DOHH2 (cell line): ENCODE results near the gene KIAA0513.

Experiments
- H3F3A ChIP-seq: fragments of 200-600 bp; sonication (generic), shearing (Covaris generic); 2 replicates; pipeline ENCODE4 v1.6.0; 2016; ENCODE audit warnings: antibody characterized with exemption, mild to moderate bottlenecking; ENCODE audit not compliant: control insufficient read depth, insufficient read depth
- H3K27ac ChIP-seq: fragments of 200-600 bp; sonication (generic); 2 replicates; pipeline ENCODE4 v1.5.1; 2014; ENCODE audit warnings: low read depth, mild to moderate bottlenecking, low read length, moderate library complexity
- H3K27me3 ChIP-seq: fragments of 200-600 bp; sonication (generic); 2 replicates; pipeline ENCODE4 v1.6.1; 2014; ENCODE audit warnings: mild to moderate bottlenecking, low read length, mixed read lengths; ENCODE audit not compliant: control insufficient read depth
- H3K36me3 ChIP-seq: fragments of 200-600 bp; sonication (generic); 2 replicates; pipeline ENCODE4 v1.6.1; 2014; ENCODE audit warnings: mild to moderate bottlenecking, low read length, moderate library complexity, mixed read lengths; ENCODE audit not compliant: control insufficient read depth
- H3K4me1 ChIP-seq: fragments of 200-600 bp; sonication (generic); 2 replicates; pipeline ENCODE4 v1.6.1; 2014; ENCODE audit warnings: mild to moderate bottlenecking, low read length, mixed read lengths; ENCODE audit not compliant: control insufficient read depth
- H3K4me2 ChIP-seq: fragments of 200-600 bp; sonication (generic); 2 replicates; pipeline ENCODE4 v1.6.0; 2014; ENCODE audit warnings: mild to moderate bottlenecking, low read length, moderate library complexity
- H3K4me3 ChIP-seq: fragments of 200-600 bp; sonication (generic); 2 replicates; pipeline ENCODE4 v1.5.1; 2014; ENCODE audit warnings: mild to moderate bottlenecking, low read length, mixed read lengths
- H3K79me2 ChIP-seq: fragments of 200-600 bp; sonication (generic); 2 replicates; pipeline ENCODE4 v1.6.1; 2014; ENCODE audit warnings: mild to moderate bottlenecking, low read length, mixed read lengths; ENCODE audit not compliant: control insufficient read depth
- H3K9me2 ChIP-seq: fragments of 200-600 bp; sonication (generic); replicated peaks from 2 replicates; pipeline ENCODE4 v1.6.1; 2014; ENCODE audit warnings: mild to moderate bottlenecking, low read length, mixed read lengths; ENCODE audit not compliant: control insufficient read depth
- H3K9me3 ChIP-seq: fragments of 200-600 bp; sonication (generic); 2 replicates; pipeline ENCODE4 v1.6.1; 2014; ENCODE audit warnings: antibody characterized with exemption, low read length, mixed read lengths; ENCODE audit not compliant: control insufficient read depth, insufficient read depth
- H4K20me1 ChIP-seq: fragments of 200-600 bp; sonication (generic); 2 replicates; pipeline ENCODE4 v1.6.0; 2014; ENCODE audit warnings: low read depth, mild to moderate bottlenecking, antibody characterized with exemption, low read length, moderate library complexity; ENCODE audit not compliant: control insufficient read depth, insufficient read depth
- CTCF ChIP-seq: fragments of 200-600 bp; sonication (generic); IDR thresholded peaks from one replicate; pipeline ENCODE4 v1.5.1; 2014; ENCODE audit warnings: antibody characterized with exemption, mild to moderate bottlenecking, low read depth, low read length; ENCODE audit not compliant: poor library complexity, severe bottlenecking
- EZH2phosphoT487 ChIP-seq: fragments of 200-600 bp; sonication (generic); IDR thresholded peaks from 2 replicates; pipeline ENCODE4 v1.6.1; 2017; ENCODE audit warnings: borderline replicate concordance, mild to moderate bottlenecking, antibody characterized with exemption, low read length, moderate library complexity, mixed read lengths

The KIAA0513 gene

GRCh38 chr16:85046931-85047866 lies 19.6 kb downstream of the KIAA0513 start:
- H3K4me1 ChIP-seq = no peaks in the 10 kb centered on the region
- H3K9me3 ChIP-seq = no peaks in the 10 kb centered on the region
- no peak overlapping the region for H3K4me2 ChIP-seq
- H3K9me2 ChIP-seq = no peaks in the 10 kb centered on the region
- H3K27ac ChIP-seq = no peak overlapping the region
- TF ChIP-seq CTCF (no peak), EZH2phosphoT487 (no peak)
- no peak overlapping the region for H3K4me3 ChIP-seq
- H4K20me1 ChIP-seq = 0 out of 2 replicates have a peak, but pooled peaks cover 4% of the 10 kb centered on the region
- H3F3A ChIP-seq = no peaks in the 10 kb centered on the region
- no peaks in the 10 kb centered on the region for H3K79me2 ChIP-seq
- H3K36me3 ChIP-seq = no peaks in the 10 kb centered on the region
- peaks cover 8% of the 10 kb centered on the region for H3K27me3 ChIP-seq

- Histone ChIP-seq H4K20me1 (0 out of 2 replicates have a peak, but pooled peaks cover 4% of the 10 kb centered on the region), H3K4me2 (no peak overlapping the region), H3K4me1 (no peaks in the 10 kb centered on the region), H3K79me2 (no peaks in the 10 kb centered on the region), H3K9me2 (no peaks in the 10 kb centered on the region), H3K4me3 (no peak overlapping the region), H3K36me3 (no peaks in the 10 kb centered on the region), H3K9me3 (no peaks in the 10 kb centered on the region), H3K27me3 (peaks cover 8% of the 10 kb centered on the region), H3K27ac (no peak overlapping the region), H3F3A (no peaks in the 10 kb centered on the region)
- TF ChIP-seq EZH2phosphoT487 = no peak
- no peak for TF ChIP-seq CTCF
Measured at GRCh38 chr16:85047867-85048455, 20.4 kb downstream of the KIAA0513 start.

- H3K4me2 ChIP-seq = no peak overlapping the region
Measured at GRCh38 chr16:85048921-85049562, 21.4 kb downstream of the KIAA0513 start.

More at GRCh38 chr16:85048921-85049562, 21.4 kb downstream of the KIAA0513 start:
- H3K4me1 ChIP-seq = no peaks in the 10 kb centered on the region
- peaks cover 8% of the 10 kb centered on the region for H3K27me3 ChIP-seq
- H3K4me3 ChIP-seq = no peak overlapping the region
- no peaks in the 10 kb centered on the region for H3K79me2 ChIP-seq
- TF ChIP-seq CTCF (no peak), EZH2phosphoT487 (no peak)
- no peaks in the 10 kb centered on the region for H3F3A ChIP-seq
- H3K9me2 ChIP-seq = no peaks in the 10 kb centered on the region
- no peak overlapping the region for H3K27ac ChIP-seq
- H3K9me3 ChIP-seq = no peaks in the 10 kb centered on the region
- H4K20me1 ChIP-seq = 0 out of 2 replicates have a peak, but pooled peaks cover 4% of the 10 kb centered on the region
- H3K36me3 ChIP-seq = no peaks in the 10 kb centered on the region
